Measurements from ENCODE around the gene LHFPL6.
A peak's percentile ranks its signal among the peaks of the same experiment; 100 is the strongest.

LHFPL6 gene

GRCh38 chr13:39335721-39336120, 267.3 kb downstream of the LHFPL6 start:
- no peak for DNase-seq

GRCh38 chr13:39330504-39330903, 272.5 kb downstream of the LHFPL6 start:
- no peak for DNase-seq

- DNase-seq: no peak
These were observed 273.8 kb downstream of the LHFPL6 start for GRCh38 chr13:39329182-39329639.

GRCh38 chr13:39327172-39327479, 275.9 kb downstream of the LHFPL6 start:
- no peak for DNase-seq

- no peak for DNase-seq
These were observed 276.4 kb downstream of the LHFPL6 start for GRCh38 chr13:39326469-39327171.

- DNase-seq: no peak
These were observed 278.1 kb downstream of the LHFPL6 start for GRCh38 chr13:39324806-39325311.

- DNase-seq: peak; percentile 6
These were observed 280.0 kb downstream of the LHFPL6 start for GRCh38 chr13:39322836-39323585.

- no peak for DNase-seq
These were observed 281.4 kb downstream of the LHFPL6 start for GRCh38 chr13:39321574-39321973.

GRCh38 chr13:39318161-39318560, 284.8 kb downstream of the LHFPL6 start:
- no peak for DNase-seq

GRCh38 chr13:39317291-39317690, 285.7 kb downstream of the LHFPL6 start:
- DNase-seq: no peak

GRCh38 chr13:39315796-39316195, 287.2 kb downstream of the LHFPL6 start:
- DNase-seq: no peak

GRCh38 chr13:39313721-39314120, 289.3 kb downstream of the LHFPL6 start:
- no peak for DNase-seq

GRCh38 chr13:39312596-39312995, 290.4 kb downstream of the LHFPL6 start:
- no peak for DNase-seq

- DNase-seq: no peak
These were observed 291.4 kb downstream of the LHFPL6 start for GRCh38 chr13:39311619-39312018.

GRCh38 chr13:39310961-39311360, 292.0 kb downstream of the LHFPL6 start:
- no peak for DNase-seq

GRCh38 chr13:39306639-39307589, 296.1 kb downstream of the LHFPL6 start:
- no peak for DNase-seq

GRCh38 chr13:39302820-39303219, 300.2 kb downstream of the LHFPL6 start:
- DNase-seq: no peak

GRCh38 chr13:39298951-39299350, 304.0 kb downstream of the LHFPL6 start:
- no peak for DNase-seq

GRCh38 chr13:39297664-39298171, 305.3 kb downstream of the LHFPL6 start:
- no peak for DNase-seq

GRCh38 chr13:39297023-39297422, 306.0 kb downstream of the LHFPL6 start:
- no peak for DNase-seq

- no peak for DNase-seq
These were observed 306.8 kb downstream of the LHFPL6 start for GRCh38 chr13:39296193-39296592.

All from DMS79 (cell line).